HG02588 (cell line): Measurements from ENCODE around the gene SLX9.

Experiments
- ATAC-seq: cut with Tn5 transposase; IDR thresholded peaks from one replicate; pipeline ENCODE4 v1.9.1; 2021; ENCODE audit warnings: mild to moderate bottlenecking, moderate library complexity; ENCODE audit not compliant: unreplicated experiment

Gene SLX9

DNA sequence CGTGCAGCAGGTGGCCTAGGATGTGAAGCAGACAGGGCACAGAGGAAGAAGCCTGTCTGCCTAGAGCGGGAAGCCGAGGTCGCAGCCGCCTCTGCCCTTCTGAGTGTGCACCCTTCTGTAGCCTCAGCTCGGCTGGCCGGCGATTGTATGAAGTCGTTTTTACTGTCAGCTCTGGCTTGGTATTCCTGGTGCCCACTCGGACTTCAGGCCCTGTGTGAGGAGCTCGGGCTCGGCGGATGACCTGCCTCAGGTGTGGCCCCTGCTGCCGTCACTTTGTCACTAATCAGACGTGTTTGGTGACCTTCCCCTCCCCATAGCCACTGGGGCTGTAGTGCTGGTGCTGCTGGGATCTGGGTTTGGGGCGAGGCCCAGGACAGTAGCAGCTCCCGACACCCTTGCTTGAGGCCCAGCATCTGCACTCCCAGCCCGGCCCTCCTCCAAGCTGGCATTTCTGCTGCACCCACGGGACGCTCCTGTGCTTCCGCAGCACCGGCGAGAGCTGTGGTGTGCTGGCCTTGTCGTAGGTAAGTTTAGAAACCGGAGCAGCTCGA is 18.1 kb downstream of the SLX9 start:
- no peak for ATAC-seq

- no peak for ATAC-seq
These were observed 18.8 kb downstream of the SLX9 start for GRCh38 chr21:44958471-44959191.

DNA sequence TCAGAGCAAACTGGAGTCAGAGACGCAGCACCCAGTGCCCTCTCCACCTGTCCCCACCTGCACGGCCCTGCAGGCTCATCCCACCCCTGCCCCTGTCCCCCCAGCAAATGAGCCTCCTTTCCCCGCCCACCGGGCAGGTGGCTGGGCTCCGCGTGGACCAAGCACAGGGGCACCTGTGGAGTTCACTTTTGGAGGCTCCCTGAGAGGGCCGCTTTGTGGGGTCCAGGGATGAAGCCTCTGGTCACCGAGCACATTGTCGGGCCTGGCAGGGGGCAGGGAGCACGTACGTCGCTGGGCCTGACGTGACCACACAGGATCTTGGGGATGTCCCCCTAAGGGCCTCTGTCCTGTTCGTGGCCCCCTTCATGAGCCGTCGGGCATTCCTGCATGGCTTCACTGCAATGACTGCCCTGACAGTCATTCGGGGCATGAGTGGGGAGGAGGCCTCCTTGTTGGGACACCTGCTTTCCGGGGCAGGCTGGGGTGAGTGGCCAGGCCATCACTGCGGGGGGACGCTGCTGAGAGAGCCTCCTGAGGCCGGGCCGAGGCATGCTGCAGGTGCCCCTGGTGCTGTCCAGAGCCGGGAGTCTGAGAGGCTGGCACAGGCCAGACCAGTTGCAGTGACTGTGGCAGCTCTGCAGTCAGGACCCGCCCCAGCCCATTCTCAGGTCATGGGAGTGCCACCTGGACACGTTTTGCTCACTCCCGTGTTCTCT is 19.7 kb downstream of the SLX9 start:
- ATAC-seq, result no peak

- no peak for ATAC-seq
These were observed 20.6 kb downstream of the SLX9 start for GRCh38 chr21:44960141-44961092.

DNA sequence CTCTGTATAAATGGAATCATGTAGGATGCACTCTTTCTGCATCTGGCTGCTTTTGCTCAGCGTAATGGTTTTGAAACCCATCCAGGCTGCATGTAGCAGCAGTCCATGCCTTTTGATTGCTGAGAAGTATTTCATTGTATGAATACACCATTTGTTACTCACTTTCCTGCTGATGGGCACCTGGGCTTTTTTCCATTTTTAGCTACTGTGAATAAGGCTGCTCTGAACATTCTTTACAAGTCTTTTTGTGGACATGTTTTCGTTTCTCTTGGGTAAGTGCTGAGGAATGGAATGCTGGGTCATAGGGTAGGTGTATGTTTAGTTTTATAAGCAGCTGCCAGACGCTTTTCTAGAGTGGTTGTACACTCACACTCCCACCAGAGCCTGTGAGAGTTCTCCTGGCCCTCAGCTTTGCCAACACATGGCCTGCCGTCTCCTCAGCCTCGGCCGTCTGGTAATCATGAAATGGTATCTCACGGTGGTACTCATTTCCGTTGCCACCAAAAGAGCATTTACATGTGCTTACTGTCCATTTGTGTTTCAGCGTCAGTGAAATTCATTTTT is 22.7 kb downstream of the SLX9 start:
- ATAC-seq, result no peak

DNA sequence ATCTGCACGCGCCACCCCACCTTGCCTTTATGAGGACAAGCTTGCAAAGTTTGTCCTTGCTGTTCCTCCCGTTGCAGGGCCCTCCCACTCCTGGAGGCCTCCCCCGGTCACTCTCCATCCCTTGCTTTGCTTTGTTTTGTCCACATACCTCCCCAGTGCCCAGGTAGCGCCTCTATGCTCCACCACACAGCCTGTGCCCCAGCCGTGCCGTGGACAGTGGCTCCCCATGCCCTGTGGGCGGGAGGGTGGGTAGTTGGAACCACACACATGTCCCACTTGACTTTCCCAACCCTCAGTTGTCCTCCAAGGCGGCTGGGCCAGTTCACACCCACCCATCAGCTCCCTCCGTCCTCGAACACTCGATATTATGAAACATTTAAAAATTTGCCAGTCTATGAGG is 24.6 kb downstream of the SLX9 start:
- no peak for ATAC-seq

- ATAC-seq, result no peak
These were observed 25.6 kb downstream of the SLX9 start for GRCh38 chr21:44965251-44966022.

DNA sequence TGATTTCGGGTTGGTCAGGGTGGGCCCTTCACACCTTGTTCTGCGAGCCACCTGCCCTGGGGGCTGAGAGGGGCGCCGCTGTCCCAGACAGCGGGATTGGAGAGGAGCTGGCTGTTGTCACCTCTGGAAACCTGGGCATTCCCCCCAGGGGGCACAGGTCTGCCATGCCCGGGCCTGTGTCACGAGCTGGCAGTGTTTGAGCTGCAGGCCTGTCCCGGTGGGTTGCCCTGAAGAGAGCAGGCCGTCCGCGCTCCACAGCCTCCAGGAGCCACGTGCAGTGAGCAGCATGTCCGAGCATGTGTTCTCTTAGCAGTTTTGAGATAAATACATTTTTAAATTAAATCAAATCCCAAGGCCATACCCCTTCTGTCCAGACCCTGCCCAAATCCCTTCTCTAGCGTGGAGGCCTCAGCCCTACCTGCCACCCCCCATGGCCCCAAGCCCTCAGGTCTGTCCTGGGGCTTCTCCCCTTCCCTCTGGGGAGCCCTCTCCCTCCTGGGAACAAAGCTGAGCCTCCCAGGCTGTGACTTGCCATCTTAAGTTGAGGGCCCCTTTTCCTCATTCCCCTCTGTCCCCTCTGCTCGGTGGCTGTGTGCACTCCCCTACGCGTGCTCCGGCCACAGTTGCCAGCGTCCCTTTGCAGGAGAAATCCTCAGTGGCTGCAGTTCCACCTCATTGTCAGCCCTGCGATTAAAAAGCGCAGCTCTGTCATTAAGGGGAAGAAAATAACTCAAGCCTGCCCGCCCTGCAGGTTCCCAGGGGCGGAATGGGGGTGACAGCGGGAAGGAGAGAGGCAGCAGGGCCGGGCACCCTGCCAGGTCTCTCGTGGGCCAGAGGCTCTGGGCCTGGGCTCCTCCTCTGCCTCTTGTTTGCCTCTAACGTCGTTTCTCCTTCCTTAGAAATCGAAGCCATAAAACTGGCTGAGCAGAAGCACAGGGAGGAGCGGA is 26.6 kb downstream of the SLX9 start:
- no peak for ATAC-seq

- ATAC-seq, result no peak
These were observed 27.5 kb downstream of the SLX9 start for GRCh38 chr21:44967082-44968047.

DNA sequence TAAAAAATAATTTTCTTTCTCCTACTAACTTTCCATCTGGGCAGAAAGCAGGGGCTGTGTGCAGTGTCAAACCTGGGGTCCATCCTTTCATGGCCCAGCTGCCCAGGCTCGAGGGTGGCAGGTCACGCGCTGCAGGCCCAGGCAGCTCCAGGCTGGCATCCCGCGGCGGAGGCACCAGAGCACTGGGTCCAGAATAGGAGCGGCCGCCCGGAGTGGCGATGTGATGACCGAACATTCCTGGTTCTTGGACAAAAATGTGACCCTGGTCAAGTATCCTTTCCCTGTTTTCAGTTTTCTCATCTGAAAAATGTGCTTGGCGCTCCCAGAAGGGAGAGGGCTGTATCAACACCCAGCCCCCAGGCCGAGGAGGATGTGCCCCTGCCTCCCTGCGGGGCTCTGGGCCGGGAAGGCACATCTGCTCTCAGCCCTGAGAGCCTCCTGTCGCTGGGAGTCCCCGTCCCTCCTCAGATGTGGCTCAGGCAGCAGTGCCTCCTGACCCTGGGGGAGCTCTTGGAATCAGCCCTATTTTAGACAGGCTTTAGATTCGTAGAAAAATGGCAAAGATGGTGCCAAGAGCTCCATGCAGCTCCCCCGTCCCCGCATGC is 29.3 kb downstream of the SLX9 start:
- ATAC-seq, result no peak

DNA sequence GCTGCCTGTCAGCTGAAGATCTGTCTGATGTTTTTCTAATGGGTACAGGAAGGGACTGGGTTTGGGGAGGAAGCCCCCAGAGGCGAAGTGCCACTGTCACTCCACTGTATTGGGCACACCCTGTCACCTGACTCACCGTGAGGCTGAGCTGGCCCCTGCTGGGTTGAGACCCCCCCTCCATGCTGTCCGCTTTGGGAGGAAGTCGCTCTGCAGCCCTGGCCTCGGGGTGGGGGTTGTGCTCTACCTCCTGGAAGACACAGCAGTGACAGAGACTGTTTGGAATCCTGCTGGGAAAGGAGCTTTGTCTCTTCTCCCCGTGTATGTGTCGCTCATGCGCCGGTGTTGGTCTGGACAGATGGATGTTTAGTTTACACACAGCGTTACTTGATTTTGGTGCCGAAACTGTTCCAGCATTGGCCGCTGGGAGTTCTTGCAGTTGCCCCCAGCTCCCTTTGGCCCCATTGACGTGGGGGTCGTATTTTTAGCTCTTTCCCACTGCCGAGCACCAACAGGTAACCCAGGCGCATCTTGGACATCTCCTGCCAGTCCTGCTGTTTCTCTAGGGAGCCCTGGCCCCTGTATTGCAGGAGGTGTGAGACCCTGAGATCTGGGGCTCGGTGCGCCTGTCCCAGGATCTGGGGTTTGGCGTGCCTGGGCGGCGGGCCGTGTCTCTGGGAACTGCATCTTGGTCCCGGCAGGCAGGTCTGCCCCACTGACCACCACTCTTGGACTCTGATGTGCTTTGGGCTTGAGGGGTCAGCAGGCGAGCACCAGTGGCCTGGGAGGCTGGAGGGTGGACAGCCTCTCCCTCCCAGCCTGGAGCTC is 30.3 kb downstream of the SLX9 start:
- no peak for ATAC-seq

DNA sequence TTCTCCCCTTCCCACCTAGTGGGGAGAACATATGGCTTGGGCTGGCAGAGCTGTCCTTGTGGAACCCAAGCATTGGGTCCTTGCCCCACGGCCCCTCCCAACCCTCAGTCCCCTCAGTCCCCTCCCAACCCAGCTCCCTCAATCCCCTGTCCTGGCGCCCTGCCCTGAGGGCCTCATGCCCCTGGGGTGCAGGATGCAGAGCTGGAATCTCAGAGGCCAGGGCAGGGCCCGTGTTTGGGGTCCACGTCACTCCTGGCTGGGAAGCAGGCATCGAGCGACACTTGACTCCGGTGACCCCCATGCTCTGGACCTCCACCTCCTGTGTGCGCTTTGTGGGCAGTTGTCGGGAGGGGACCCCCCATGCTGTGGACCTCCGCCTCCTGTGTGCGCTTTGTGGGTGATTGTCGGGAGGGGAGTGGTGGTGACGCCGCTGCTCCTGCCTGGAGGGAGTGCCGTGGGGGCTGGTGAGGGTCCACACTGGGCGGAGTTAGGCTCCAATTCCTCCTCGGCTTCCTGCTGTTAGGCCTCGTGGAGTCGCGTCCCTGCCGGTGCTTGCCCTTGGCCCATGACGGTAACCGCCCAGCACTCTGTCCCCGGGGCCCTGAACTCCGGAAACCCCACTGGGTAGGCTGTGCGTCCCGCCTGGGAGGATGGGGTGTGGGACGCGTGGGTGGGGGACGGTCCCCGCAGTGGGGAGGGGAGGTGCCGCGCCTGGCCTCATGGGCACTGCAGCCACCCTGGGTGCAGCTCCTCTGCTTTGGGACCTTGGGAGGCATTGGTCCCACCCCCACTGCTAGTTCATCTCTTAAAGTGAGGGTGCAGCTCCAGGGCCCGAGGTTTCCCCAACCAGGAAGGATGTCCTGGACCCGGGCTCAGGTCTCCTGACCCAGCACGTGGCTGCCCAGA is 31.2 kb downstream of the SLX9 start:
- ATAC-seq, result no peak

- no peak for ATAC-seq
These were observed 31.8 kb downstream of the SLX9 start for GRCh38 chr21:44971672-44971995.

DNA sequence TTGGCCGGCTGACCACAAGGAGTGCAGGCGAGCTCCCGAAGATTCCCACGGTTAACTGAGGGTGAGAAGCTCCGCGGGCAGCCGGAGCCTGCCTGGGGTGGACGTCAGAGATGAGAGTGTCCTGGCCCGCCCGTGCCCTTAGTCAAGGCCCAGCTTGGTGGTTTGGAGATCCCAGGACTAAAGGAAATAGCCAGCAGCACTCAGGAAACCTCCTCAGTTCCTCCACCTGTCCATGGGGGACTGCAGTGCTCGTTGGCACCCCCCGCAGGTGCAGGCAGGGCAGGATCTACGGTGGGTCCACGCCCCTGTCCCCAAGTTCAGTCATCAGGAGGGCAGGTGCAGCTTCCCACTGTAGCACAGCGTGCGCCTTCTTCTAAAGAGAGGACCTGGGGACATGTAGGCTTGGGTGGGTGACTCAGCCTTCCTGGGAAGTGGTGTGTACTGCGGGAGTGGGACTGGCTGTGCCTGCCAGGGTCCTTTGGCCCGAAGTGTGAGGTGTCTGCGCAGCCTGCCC is 32.5 kb downstream of the SLX9 start:
- ATAC-seq, result no peak

DNA sequence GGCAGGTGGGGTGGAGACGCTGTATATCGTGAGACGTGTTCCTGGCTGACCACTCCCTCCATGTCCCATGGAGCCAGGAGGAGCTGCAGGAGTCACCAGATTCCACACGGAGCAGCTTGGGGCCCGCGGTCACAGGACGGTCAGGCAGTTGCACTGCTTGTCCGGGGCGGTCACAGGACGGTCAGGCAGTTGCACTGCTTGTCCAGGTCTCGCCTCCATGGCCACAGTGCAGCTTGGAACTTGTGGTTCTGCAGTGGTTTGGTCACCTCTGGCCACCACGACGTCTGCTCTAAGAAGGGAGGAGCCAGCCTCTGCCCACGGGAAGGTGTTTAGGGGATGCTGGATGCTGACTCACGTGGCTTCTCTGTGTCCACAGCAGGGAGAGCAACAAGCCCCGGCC is 33.0 kb downstream of the SLX9 start:
- no peak for ATAC-seq
